ENCODE measurements around the gene ELAC1. TPM values are rescaled to one million over a fixed set of nuclear protein-coding genes. Genes with fewer than 3 reads are reported as not detected.
A peak's percentile ranks its signal among the peaks of the same experiment; 100 is the strongest.

The ELAC1 gene
- total and polyA plus RNA-seq, 8 donors = 5.2 to 13.9 (median 11.8) TPM

- Histone ChIP-seq H3K27ac (no peak overlapping the region), H3K36me3 (no peaks in the 10 kb centered on the region), H3K4me3 (no peak overlapping the region), H3K9me3 (no peaks in the 10 kb centered on the region), H3K4me1 (peaks cover 0 to 4% of the 10 kb centered on the region in 2 donors), H3K27me3 (no peaks in the 10 kb centered on the region)
- intact Hi-C loops (cut with DNase I) = no loop called here
- ATAC-seq (no peak), DNase-seq (no peak)
- TF ChIP-seq CTCF (IDR thresholded peaks at IDR 0.05) = no peak
Observed at GRCh38 chr18:51007790-51008139, 39.9 kb downstream of the ELAC1 start.

- DNase-seq (peak in 2 of 4 donors; percentile 11 to 36), ATAC-seq (peak; percentile 93)
- TF ChIP-seq CTCF (IDR thresholded peaks at IDR 0.05) = no peak
- Histone ChIP-seq H3K4me1 (peaks cover 0 to 4% of the 10 kb centered on the region in 2 donors), H3K9me3 (no peaks in the 10 kb centered on the region), H3K4me3 (no peak overlapping the region), H3K27me3 (no peaks in the 10 kb centered on the region), H3K27ac (no peak overlapping the region), H3K36me3 (no peaks in the 10 kb centered on the region)
- intact Hi-C loops (cut with DNase I) = no loop called here
Observed at GRCh38 chr18:51009072-51009471, 41.2 kb downstream of the ELAC1 start.

- H3K27me3 ChIP-seq = no peaks in the 10 kb centered on the region
- H3K4me1 ChIP-seq = peaks cover 0 to 4% of the 10 kb centered on the region in 2 donors
- no peak overlapping the region for H3K4me3 ChIP-seq
- H3K36me3 ChIP-seq = no peaks in the 10 kb centered on the region
- DNase-seq = no peak
- TF ChIP-seq CTCF (IDR thresholded peaks at IDR 0.05) = no peak
- intact Hi-C loops (cut with DNase I) = no loop called here
- no peak for ATAC-seq
- H3K9me3 ChIP-seq = no peaks in the 10 kb centered on the region
- H3K27ac ChIP-seq = no peak overlapping the region
Observed at GRCh38 chr18:51010218-51010617, 42.4 kb downstream of the ELAC1 start.

- Histone ChIP-seq H3K36me3 (no peaks in the 10 kb centered on the region), H3K27me3 (no peaks in the 10 kb centered on the region), H3K27ac (no peak overlapping the region), H3K4me1 (peaks cover 0 to 4% of the 10 kb centered on the region in 2 donors), H3K4me3 (no peak overlapping the region), H3K9me3 (no peaks in the 10 kb centered on the region)
- TF ChIP-seq CTCF (IDR thresholded peaks at IDR 0.05) = no peak
- no peak for ATAC-seq
- no peak for DNase-seq
- intact Hi-C loops (cut with DNase I) = no loop called here
Observed at GRCh38 chr18:51011709-51012108, 43.9 kb downstream of the ELAC1 start.

GRCh38 chr18:51012441-51012840, 44.6 kb downstream of the ELAC1 start:
- DNase-seq (no peak), ATAC-seq (no peak)
- no peak for TF ChIP-seq CTCF (IDR thresholded peaks at IDR 0.05)
- no peak overlapping the region for H3K4me3 ChIP-seq
- no peak overlapping the region for H3K27ac ChIP-seq
- intact Hi-C loops (cut with DNase I) = no loop called here
- H3K9me3 ChIP-seq = no peaks in the 10 kb centered on the region
- no peaks in the 10 kb centered on the region for H3K36me3 ChIP-seq
- no peaks in the 10 kb centered on the region for H3K27me3 ChIP-seq
- H3K4me1 ChIP-seq = peaks cover 0 to 4% of the 10 kb centered on the region in 2 donors
